Glutamatergic neuron (in vitro differentiated cells): ENCODE results near the gene FNIP2. TPM values are rescaled to one million over a fixed set of nuclear protein-coding genes. Genes with fewer than 3 reads are reported as not detected.
"Not testable (repeated sequence)": the region's sequence is repeated elsewhere in the genome, so short reads cannot be mapped to it uniquely, and the experiment has no call there.

ENCODE experiments used
- DNase-seq: peaks from one replicate; pipeline ENCODE4 v3.0.0; 2022
- H3K27ac Mint-ChIP-seq: one replicate; pipeline ENCODE4 v1.8.0; 2020; ENCODE audit warnings: mild to moderate bottlenecking, mixed read lengths, inconsistent platforms; ENCODE audit not compliant: unreplicated experiment
- H3K27me3 Mint-ChIP-seq: one replicate; pipeline ENCODE4 v1.8.0; 2020; ENCODE audit warnings: mild to moderate bottlenecking, moderate library complexity, mixed read lengths, inconsistent platforms; ENCODE audit not compliant: unreplicated experiment
- H3K36me3 Mint-ChIP-seq: one replicate; pipeline ENCODE4 v1.8.0; 2020; ENCODE audit warnings: mild to moderate bottlenecking, mixed read lengths, inconsistent platforms; ENCODE audit not compliant: unreplicated experiment
- H3K4me1 Mint-ChIP-seq: one replicate; pipeline ENCODE4 v1.8.0; 2020; ENCODE audit warnings: mild to moderate bottlenecking, low read depth, mixed read lengths, inconsistent platforms; ENCODE audit not compliant: unreplicated experiment
- H3K4me3 Mint-ChIP-seq: one replicate; pipeline ENCODE4 v1.8.0; 2020; ENCODE audit warnings: mild to moderate bottlenecking, mixed read lengths, inconsistent platforms; ENCODE audit not compliant: unreplicated experiment
- H3K9me3 Mint-ChIP-seq: one replicate; pipeline ENCODE4 v1.8.0; 2020; ENCODE audit warnings: mild to moderate bottlenecking, moderate library complexity, mixed read lengths, inconsistent platforms; ENCODE audit not compliant: unreplicated experiment
- CTCF ChIP-seq: fragments of 200-600 bp; sonication (generic); IDR thresholded peaks from one replicate; pipeline ENCODE4 v1.5.0; 2021; ENCODE audit not compliant: partially characterized antibody, unreplicated experiment
- total RNA-seq: library from RNA; stranded (reverse); fragmentation: NEBNext Ultra II Directional; extraction: Animal tissue kit (Norgen Biotek cat#: 25700); gene quantifications from one replicate; pipeline ENCODE4 v1.2.1, GENCODE V29; 2021; ENCODE audit not compliant: unreplicated experiment

Gene FNIP2
- total RNA-seq, 1 donor from 2014 or later, result 53.2 TPM

- H3K27ac Mint-ChIP-seq, H3K9me3 Mint-ChIP-seq, H3K4me3 Mint-ChIP-seq, H3K4me1 Mint-ChIP-seq, H3K36me3 Mint-ChIP-seq, DNase-seq, H3K27me3 Mint-ChIP-seq: not testable (repeated sequence)
Observed at GRCh38 chr4:158902280-158903078, 133.7 kb downstream of the FNIP2 start.

- no peak for TF ChIP-seq CTCF
- H3K27ac Mint-ChIP-seq, result no peak overlapping the region
Observed at GRCh38 chr4:158903079-158903456, 134.2 kb downstream of the FNIP2 start.

GRCh38 chr4:158903472-158904043 is 134.7 kb downstream of the FNIP2 start:
- H3K27me3 Mint-ChIP-seq, result peaks cover 4% of the 10 kb centered on the region
- no peak overlapping the region for H3K4me3 Mint-ChIP-seq
- H3K4me1 Mint-ChIP-seq, result peaks cover 7% of the 10 kb centered on the region
- TF ChIP-seq CTCF, result no peak
- no peak for DNase-seq
- peaks cover 3% of the 10 kb centered on the region for H3K36me3 Mint-ChIP-seq
- H3K9me3 Mint-ChIP-seq, result no peaks in the 10 kb centered on the region
- no peak overlapping the region for H3K27ac Mint-ChIP-seq

More at GRCh38 chr4:158903079-158903456, 134.2 kb downstream of the FNIP2 start:
- Mint-ChIP-seq H3K4me3 (no peak overlapping the region), H3K4me1 (peaks cover 5% of the 10 kb centered on the region), H3K36me3 (peaks cover 8% of the 10 kb centered on the region), H3K27me3 (peaks cover 4% of the 10 kb centered on the region), H3K9me3 (no peaks in the 10 kb centered on the region)
- DNase-seq, result no peak

GRCh38 chr4:158904815-158905214 is 136.0 kb downstream of the FNIP2 start:
- H3K27ac Mint-ChIP-seq, result no peak overlapping the region
- no peak overlapping the region for H3K4me3 Mint-ChIP-seq
- no peak for DNase-seq
- H3K9me3 Mint-ChIP-seq, result no peaks in the 10 kb centered on the region
- no peaks in the 10 kb centered on the region for H3K36me3 Mint-ChIP-seq
- peaks cover 6% of the 10 kb centered on the region for H3K27me3 Mint-ChIP-seq
- peaks cover 5% of the 10 kb centered on the region for H3K4me1 Mint-ChIP-seq
- no peak for TF ChIP-seq CTCF

GRCh38 chr4:158906073-158906472 is 137.2 kb downstream of the FNIP2 start:
- no peaks in the 10 kb centered on the region for H3K36me3 Mint-ChIP-seq
- no peak for TF ChIP-seq CTCF

More at GRCh38 chr4:158906073-158906472, 137.2 kb downstream of the FNIP2 start:
- Mint-ChIP-seq H3K27ac (no peak overlapping the region), H3K27me3 (peaks cover 2% of the 10 kb centered on the region), H3K4me3 (no peak overlapping the region), H3K4me1 (peaks cover 5% of the 10 kb centered on the region), H3K9me3 (no peaks in the 10 kb centered on the region)
- no peak for DNase-seq
